Activated T-cell treated with anti-CD3 and anti-CD28 coated beads for 24 hours (primary cell): Measurements from ENCODE around the gene CWC25.
A peak's percentile ranks its signal among the peaks of the same experiment; 100 is the strongest.

Experiments used
- DNase-seq: peaks from one replicate; pipeline ENCODE4 v3.0.0-alpha.2; 2020; ENCODE audit warnings: low read depth

CWC25 gene

GRCh38 chr17:38786372-38786771 is 38.7 kb downstream of the CWC25 start:
- no peak for DNase-seq

- DNase-seq, result no peak
Observed at GRCh38 chr17:38783227-38783626, 41.9 kb downstream of the CWC25 start.

- no peak for DNase-seq
Observed at GRCh38 chr17:38779965-38780752, 45.0 kb downstream of the CWC25 start.

GRCh38 chr17:38777641-38778250 is 47.4 kb downstream of the CWC25 start:
- DNase-seq, result no peak

GRCh38 chr17:38773258-38773657 is 51.9 kb downstream of the CWC25 start:
- DNase-seq, result no peak

GRCh38 chr17:38768417-38768816 is 56.7 kb downstream of the CWC25 start:
- no peak for DNase-seq

GRCh38 chr17:38766341-38766740 is 58.8 kb downstream of the CWC25 start:
- DNase-seq, result no peak

- no peak for DNase-seq
Observed at GRCh38 chr17:38762231-38762630, 62.9 kb downstream of the CWC25 start.

- DNase-seq, result no peak
Observed at GRCh38 chr17:38761612-38762011, 63.5 kb downstream of the CWC25 start.

GRCh38 chr17:38753071-38753506 is 72.0 kb downstream of the CWC25 start:
- no peak for DNase-seq

- DNase-seq, result peak; percentile 96
Observed at GRCh38 chr17:38752308-38753070, 72.6 kb downstream of the CWC25 start, which contains the start of gene PSMB3. TSS of gene PSMB3 (plus strand) at chr17:38752741. CDS start at chr17:38752827, 86 bp downstream.

GRCh38 chr17:38751808-38752307 is 73.3 kb downstream of the CWC25 start:
- DNase-seq, result peak; percentile 78

GRCh38 chr17:38751144-38751807 is 73.8 kb downstream of the CWC25 start:
- no peak for DNase-seq
